ENCODE measurements around the gene KCNJ3. TPM values are rescaled to one million over a fixed set of nuclear protein-coding genes. Genes with fewer than 3 reads are reported as not detected.
"Not testable (repeated sequence)": the region's sequence is repeated elsewhere in the genome, so short reads cannot be mapped to it uniquely, and the experiment has no call there.

The KCNJ3 gene
- total RNA-seq, 2 experiments from 2014 or later = not detected

DNA sequence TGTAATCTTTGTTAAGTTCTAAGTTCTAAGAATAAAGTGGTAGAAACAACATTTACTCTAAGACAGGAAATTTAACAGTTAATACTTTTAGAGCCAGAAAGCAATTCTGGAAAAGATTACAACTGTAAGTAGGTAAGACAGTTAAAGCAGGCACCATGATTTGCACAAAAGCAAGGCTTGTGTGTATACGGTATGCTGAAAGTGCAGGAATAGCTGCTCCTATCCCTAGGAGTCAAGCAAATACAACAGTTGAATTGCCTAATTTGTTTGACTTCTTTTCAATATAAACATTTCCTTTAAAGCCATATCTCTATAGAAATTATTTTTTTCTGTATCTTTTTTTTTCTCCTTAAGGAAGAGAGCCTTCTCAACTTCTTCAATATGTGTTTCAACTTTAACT is 116.4 kb downstream of the KCNJ3 start:
- ChIA-PET POLR2A (no interaction called here), CTCF (no interaction called here)
- no peak for ATAC-seq

DNA sequence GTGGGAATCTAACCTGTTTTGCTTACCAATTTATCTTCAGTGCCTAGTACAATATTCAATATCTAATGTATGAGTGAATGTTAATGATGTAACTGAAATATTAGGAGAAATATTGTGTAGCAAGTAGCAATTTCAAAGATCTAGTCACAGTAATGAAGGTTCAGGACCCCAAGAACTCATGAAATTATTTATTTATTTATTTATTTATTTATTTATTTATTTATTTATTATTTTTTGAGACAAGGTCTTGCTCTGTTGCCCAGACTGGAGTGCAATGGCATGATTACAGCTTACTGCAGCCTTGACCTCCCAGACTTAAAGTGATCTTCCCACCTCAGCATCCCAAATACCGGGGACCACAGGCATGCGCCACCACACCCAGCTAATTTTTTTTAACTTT is 126.9 kb downstream of the KCNJ3 start:
- ATAC-seq = no peak
- H3K36me3 Mint-ChIP-seq (ENCODE audit: low read depth) = no peaks in the 10 kb centered on the region
- no peak overlapping the region for H3K4me3 Mint-ChIP-seq
- POLR2A ChIA-PET = no interaction called here
- no peaks in the 10 kb centered on the region for H3K4me1 Mint-ChIP-seq (ENCODE audit: low read depth)
- DNase-seq = no peak
- H3K27ac Mint-ChIP-seq = no peak overlapping the region
- H3K9me3 Mint-ChIP-seq (ENCODE audit: insufficient read depth) = no peaks in the 10 kb centered on the region
- CTCF ChIA-PET = no interaction called here
- no peaks in the 10 kb centered on the region for H3K27me3 Mint-ChIP-seq (ENCODE audit: low read depth)

More for the DNA sequence above, 116.4 kb downstream of the KCNJ3 start:
- Mint-ChIP-seq H3K4me3 (no peak overlapping the region), H3K27me3 (ENCODE audit: low read depth) (no peaks in the 10 kb centered on the region), H3K36me3 (ENCODE audit: low read depth) (no peaks in the 10 kb centered on the region), H3K4me1 (ENCODE audit: low read depth) (no peaks in the 10 kb centered on the region), H3K27ac (no peak overlapping the region), H3K9me3 (ENCODE audit: insufficient read depth) (no peaks in the 10 kb centered on the region)
- no peak for DNase-seq

DNA sequence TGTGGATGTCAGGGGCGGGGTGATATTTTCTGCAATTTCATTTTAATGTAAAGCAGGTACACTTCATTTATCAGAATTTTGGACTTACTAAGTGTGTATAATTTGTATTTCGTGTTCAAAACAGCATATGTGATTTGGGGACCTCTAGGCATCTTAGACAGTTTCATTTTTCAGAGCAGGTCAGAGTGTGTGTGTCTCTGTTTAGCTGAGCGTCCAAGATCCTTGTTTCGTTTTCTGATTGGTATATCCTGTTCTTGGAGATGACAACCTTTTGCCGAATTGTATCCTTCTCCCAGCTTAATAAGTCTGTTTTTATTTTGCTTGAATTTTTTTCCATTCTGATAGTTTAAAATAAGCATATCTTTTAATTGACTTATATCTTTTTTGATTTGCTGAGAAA is 128.3 kb downstream of the KCNJ3 start:
- ATAC-seq = no peak
- H3K4me1 Mint-ChIP-seq (ENCODE audit: low read depth) = no peaks in the 10 kb centered on the region
- POLR2A ChIA-PET = no interaction called here

DNA sequence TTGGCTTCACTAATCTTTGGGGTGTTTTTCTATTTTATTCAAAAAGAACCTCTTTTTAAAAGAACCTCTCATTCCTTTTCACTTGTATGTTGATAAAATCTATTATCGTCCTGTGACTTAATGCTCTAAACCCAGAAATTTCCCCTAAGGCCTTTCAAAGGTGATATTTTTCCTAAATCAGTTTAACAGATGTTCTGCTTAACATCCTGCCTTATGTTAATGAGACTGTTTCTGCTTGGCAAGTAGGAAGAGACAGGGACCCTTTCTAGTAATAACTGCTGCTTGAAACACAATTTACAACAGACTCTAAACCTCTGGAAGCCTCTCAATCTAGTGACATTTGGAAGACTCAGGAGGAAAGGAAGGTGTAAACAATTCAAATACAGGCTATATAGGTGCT is 128.8 kb downstream of the KCNJ3 start:
- ATAC-seq = no peak
- H3K9me3 Mint-ChIP-seq (ENCODE audit: insufficient read depth) = no peaks in the 10 kb centered on the region
- H3K36me3 Mint-ChIP-seq (ENCODE audit: low read depth) = no peaks in the 10 kb centered on the region
- H3K27ac Mint-ChIP-seq = no peak overlapping the region
- no peaks in the 10 kb centered on the region for H3K27me3 Mint-ChIP-seq (ENCODE audit: low read depth)
- CTCF ChIA-PET = no interaction called here
- POLR2A ChIA-PET = no interaction called here
- H3K4me3 Mint-ChIP-seq = no peak overlapping the region
- H3K4me1 Mint-ChIP-seq (ENCODE audit: low read depth) = no peaks in the 10 kb centered on the region
- no peak for DNase-seq

More for the DNA sequence above, 128.3 kb downstream of the KCNJ3 start:
- DNase-seq = no peak
- H3K9me3 Mint-ChIP-seq (ENCODE audit: insufficient read depth) = no peaks in the 10 kb centered on the region
- no peaks in the 10 kb centered on the region for H3K27me3 Mint-ChIP-seq (ENCODE audit: low read depth)
- no peak overlapping the region for H3K4me3 Mint-ChIP-seq
- CTCF ChIA-PET = no interaction called here
- H3K27ac Mint-ChIP-seq = no peak overlapping the region
- no peaks in the 10 kb centered on the region for H3K36me3 Mint-ChIP-seq (ENCODE audit: low read depth)

DNA sequence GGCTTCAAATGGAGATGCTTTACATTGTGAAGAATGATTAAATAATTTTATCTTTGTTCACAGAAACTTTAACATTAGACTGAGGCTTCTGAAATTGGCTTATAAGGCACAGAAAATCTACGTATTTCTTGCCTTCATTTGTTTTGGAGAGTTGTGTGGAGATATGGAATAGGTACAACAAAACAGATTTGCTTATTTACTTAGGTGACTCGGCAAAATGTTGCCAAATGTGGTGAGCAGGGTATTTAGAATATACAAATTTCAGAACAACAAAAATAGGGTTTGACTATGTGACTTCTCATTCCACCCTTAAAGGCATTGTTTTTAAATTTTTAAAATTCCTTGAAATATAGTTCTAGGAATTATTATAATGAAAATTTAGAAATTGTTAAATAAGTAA is 134.2 kb downstream of the KCNJ3 start:
- ChIA-PET POLR2A (no interaction called here), CTCF (no interaction called here)
- no peak overlapping the region for H3K4me3 Mint-ChIP-seq
- ATAC-seq (no peak), DNase-seq (no peak)
- H3K4me1 Mint-ChIP-seq (ENCODE audit: low read depth) = no peaks in the 10 kb centered on the region
- no peaks in the 10 kb centered on the region for H3K27me3 Mint-ChIP-seq (ENCODE audit: low read depth)
- no peak overlapping the region for H3K27ac Mint-ChIP-seq
- H3K36me3 Mint-ChIP-seq (ENCODE audit: low read depth) = no peaks in the 10 kb centered on the region
- H3K9me3 Mint-ChIP-seq (ENCODE audit: insufficient read depth) = no peaks in the 10 kb centered on the region

DNA sequence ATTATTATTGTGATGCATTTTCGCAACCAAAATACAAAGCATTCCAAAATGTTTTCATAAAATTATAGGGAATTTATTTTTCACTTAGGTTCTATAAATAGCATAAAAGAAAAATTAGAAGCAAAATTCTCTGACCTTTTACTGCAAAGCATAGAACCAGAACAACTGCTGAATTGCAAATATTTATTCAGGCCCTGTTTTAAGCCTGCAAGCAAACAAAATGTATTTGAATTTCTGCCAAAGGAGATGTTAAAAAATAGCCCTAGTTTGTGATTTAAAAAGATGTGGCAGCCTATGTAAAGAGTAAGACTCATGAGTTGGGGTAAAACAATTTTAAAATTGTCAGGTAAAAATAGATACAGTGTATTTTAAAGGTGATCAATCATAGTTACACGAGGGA is 138.1 kb downstream of the KCNJ3 start:
- no peak overlapping the region for H3K27ac Mint-ChIP-seq
- H3K36me3 Mint-ChIP-seq (ENCODE audit: low read depth) = no peaks in the 10 kb centered on the region
- no peaks in the 10 kb centered on the region for H3K27me3 Mint-ChIP-seq (ENCODE audit: low read depth)
- no peak for ATAC-seq
- no peaks in the 10 kb centered on the region for H3K4me1 Mint-ChIP-seq (ENCODE audit: low read depth)
- ChIA-PET CTCF (no interaction called here), POLR2A (no interaction called here)
- DNase-seq = no peak
- H3K4me3 Mint-ChIP-seq = no peak overlapping the region
- peaks cover 5% of the 10 kb centered on the region for H3K9me3 Mint-ChIP-seq (ENCODE audit: insufficient read depth)

DNA sequence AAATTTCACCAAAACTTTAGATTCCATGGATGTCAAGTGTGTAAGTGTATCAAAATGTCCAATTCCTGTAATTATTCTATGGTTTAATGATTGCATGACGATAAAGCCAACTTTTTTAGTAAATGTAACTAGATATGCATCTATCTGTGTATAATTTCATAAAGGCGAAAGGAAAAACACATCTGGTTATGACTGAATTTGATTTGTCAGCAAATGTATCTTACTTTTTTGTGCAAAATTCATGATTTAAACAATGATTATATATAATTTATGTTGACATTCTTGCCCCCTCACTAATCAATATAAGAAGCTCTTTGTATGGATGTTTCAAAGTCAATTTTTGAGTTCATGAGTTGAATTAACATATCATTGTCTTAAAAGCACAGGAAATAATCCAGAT is 138.5 kb downstream of the KCNJ3 start:
- ATAC-seq = no peak

DNA sequence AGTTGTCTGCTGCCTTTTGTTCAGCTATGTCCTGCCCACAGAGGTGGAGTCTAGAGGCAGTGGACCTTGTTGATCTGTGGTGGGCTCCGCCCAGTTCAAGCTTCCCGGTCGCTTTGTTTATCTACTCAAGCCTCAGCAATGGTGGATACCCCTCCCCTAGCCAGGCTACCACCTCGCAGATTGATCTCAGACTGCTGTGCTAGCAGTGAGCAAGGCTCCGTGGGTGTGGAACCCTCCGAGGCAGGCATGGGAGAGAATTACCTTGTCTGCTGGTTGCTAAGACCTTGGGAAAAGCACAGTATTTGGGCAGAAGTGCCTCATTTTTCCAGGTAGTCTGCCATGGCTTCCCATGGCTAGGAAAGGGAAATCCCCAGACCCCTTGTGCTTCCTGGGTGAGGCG is 146.0 kb downstream of the KCNJ3 start:
- H3K4me3 Mint-ChIP-seq = no peak overlapping the region
- CTCF ChIA-PET = no interaction called here
- no peaks in the 10 kb centered on the region for H3K27me3 Mint-ChIP-seq (ENCODE audit: low read depth)
- no peak overlapping the region for H3K27ac Mint-ChIP-seq
- H3K36me3 Mint-ChIP-seq (ENCODE audit: low read depth) = no peaks in the 10 kb centered on the region
- no peaks in the 10 kb centered on the region for H3K4me1 Mint-ChIP-seq (ENCODE audit: low read depth)
- peaks cover 5% of the 10 kb centered on the region for H3K9me3 Mint-ChIP-seq (ENCODE audit: insufficient read depth)
- no peak for ATAC-seq
- no peak for DNase-seq
- POLR2A ChIA-PET = no interaction called here

More for the DNA sequence above, 138.5 kb downstream of the KCNJ3 start:
- no peak for DNase-seq
- Mint-ChIP-seq H3K4me1 (ENCODE audit: low read depth) (no peaks in the 10 kb centered on the region), H3K27ac (no peak overlapping the region), H3K4me3 (no peak overlapping the region), H3K36me3 (ENCODE audit: low read depth) (no peaks in the 10 kb centered on the region), H3K9me3 (ENCODE audit: insufficient read depth) (peaks cover 5% of the 10 kb centered on the region), H3K27me3 (ENCODE audit: low read depth) (no peaks in the 10 kb centered on the region)
- ChIA-PET POLR2A (no interaction called here), CTCF (no interaction called here)

DNA sequence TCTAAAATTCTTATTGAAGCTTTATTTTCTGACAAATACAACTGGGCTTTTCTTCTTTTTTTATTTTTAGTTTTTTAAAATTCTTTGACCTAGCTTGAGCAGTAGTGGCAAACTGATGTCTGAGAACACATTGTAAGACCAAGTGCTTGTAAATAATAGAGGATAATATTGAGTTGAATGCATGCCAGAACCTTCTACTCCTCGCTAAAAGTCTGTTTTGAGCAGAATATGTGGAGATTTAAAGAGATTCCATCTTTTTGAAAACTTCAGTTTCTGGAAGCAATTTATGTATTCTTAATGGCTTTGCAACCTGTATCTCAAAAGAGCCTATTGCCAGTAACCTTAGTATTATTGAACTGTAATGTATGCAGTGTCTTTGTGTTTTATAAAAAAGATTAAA is 148.3 kb downstream of the KCNJ3 start:
- ATAC-seq (no peak), DNase-seq (no peak)
- ChIA-PET CTCF (no interaction called here), POLR2A (no interaction called here)
- no peak overlapping the region for H3K27ac Mint-ChIP-seq
- H3K9me3 Mint-ChIP-seq (ENCODE audit: insufficient read depth) = no peaks in the 10 kb centered on the region
- no peak overlapping the region for H3K4me3 Mint-ChIP-seq
- H3K36me3 Mint-ChIP-seq (ENCODE audit: low read depth) = no peaks in the 10 kb centered on the region
- no peaks in the 10 kb centered on the region for H3K27me3 Mint-ChIP-seq (ENCODE audit: low read depth)
- no peaks in the 10 kb centered on the region for H3K4me1 Mint-ChIP-seq (ENCODE audit: low read depth)

DNA sequence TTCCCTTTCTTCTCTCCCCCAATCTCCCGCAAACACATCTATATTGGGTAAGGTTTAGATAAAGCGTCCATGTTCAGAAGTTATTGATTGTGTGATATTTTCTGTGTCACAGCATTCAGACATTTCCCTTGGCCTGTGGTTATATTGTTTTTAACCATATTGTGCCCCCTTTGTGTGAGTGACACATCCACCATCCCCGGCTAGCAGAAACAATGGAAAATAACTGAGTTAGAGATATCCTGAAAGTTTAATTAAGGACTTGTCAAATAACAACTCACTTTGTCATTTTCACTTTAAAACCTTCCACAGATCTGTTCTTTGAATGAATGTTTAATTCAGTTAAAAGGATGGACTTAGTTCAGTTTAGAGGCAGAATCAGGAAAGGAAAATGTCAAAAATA is 151.0 kb downstream of the KCNJ3 start:
- Mint-ChIP-seq H3K9me3 (ENCODE audit: insufficient read depth) (no peaks in the 10 kb centered on the region), H3K36me3 (ENCODE audit: low read depth) (no peaks in the 10 kb centered on the region), H3K4me1 (ENCODE audit: low read depth) (no peaks in the 10 kb centered on the region), H3K4me3 (no peak overlapping the region), H3K27ac (no peak overlapping the region), H3K27me3 (ENCODE audit: low read depth) (no peaks in the 10 kb centered on the region)
- DNase-seq (no peak), ATAC-seq (no peak)
- CTCF ChIA-PET = no interaction called here
- POLR2A ChIA-PET = no interaction called here

DNA sequence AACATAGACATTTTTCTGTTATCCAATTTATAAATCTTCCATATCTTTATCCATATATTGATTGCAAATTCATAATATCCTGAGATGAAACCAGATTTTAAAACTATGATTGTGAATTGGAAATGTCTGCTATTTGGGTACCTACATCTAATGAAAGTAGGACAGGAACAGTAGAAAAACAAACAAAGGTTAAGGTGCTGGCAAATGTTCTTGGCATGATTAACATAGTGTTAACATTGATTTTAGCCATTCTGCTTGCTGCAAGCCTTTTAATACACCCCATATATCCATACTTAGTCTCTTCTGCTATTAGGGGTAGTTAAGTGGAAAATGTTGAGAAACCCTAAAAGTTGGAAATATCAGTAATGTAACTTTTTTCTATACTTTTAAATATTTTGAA is 152.0 kb downstream of the KCNJ3 start:
- ChIA-PET POLR2A (no interaction called here), CTCF (no interaction called here)
- Mint-ChIP-seq H3K4me3 (no peak overlapping the region), H3K27ac (no peak overlapping the region), H3K36me3 (ENCODE audit: low read depth) (no peaks in the 10 kb centered on the region), H3K4me1 (ENCODE audit: low read depth) (no peaks in the 10 kb centered on the region), H3K27me3 (ENCODE audit: low read depth) (no peaks in the 10 kb centered on the region), H3K9me3 (ENCODE audit: insufficient read depth) (no peaks in the 10 kb centered on the region)
- no peak for DNase-seq
- ATAC-seq = no peak

DNA sequence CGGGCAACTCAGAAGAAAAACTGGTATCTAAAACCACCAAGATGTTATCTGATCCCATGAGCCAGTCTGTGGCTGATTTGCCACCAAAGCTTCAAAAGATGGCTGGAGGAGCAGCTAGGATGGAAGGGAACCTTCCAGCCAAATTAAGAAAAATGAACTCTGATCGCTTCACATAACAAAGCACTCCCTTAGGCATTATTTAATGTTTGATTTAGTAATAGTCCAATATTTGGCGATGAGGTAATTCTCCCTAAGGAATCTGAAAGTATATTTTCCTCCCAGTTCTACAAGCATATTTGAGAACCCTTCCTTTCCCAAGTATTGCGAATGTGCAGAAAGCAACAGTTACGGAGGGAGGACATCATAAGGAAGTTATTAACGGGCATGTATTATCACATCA is 156.6 kb downstream of the KCNJ3 start:
- ChIA-PET POLR2A (no interaction called here), CTCF (no interaction called here)
- peaks cover 4% of the 10 kb centered on the region for H3K9me3 Mint-ChIP-seq (ENCODE audit: insufficient read depth)
- no peak for ATAC-seq
- H3K4me1 Mint-ChIP-seq (ENCODE audit: low read depth) = no peaks in the 10 kb centered on the region
- H3K27ac Mint-ChIP-seq = no peak overlapping the region
- H3K4me3 Mint-ChIP-seq = no peak overlapping the region
- no peak for DNase-seq
- no peaks in the 10 kb centered on the region for H3K36me3 Mint-ChIP-seq (ENCODE audit: low read depth)
- no peaks in the 10 kb centered on the region for H3K27me3 Mint-ChIP-seq (ENCODE audit: low read depth)

DNA sequence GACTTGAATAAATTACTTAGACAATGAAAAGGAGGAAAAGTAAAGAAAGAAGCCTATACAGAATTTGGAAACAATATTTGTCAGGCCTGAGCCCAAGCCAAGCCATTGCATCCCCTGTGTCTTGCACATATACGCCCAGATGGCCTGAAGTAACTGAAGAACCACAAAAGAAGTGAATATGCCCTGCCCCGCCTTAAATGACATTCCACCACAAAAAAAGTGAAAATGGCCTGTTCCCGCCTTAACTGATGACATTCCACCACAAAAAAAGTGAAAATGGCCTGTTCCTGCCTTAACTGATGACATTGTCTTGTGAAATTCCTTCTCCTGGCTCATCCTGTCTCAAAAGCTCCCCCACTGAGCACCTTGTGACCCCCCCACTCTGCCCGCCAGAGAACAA is 168.7 kb downstream of the KCNJ3 start:
- H3K4me1 Mint-ChIP-seq (ENCODE audit: low read depth); H3K27me3 Mint-ChIP-seq (ENCODE audit: low read depth); CTCF ChIA-PET; H3K36me3 Mint-ChIP-seq (ENCODE audit: low read depth); ATAC-seq; DNase-seq; H3K9me3 Mint-ChIP-seq (ENCODE audit: insufficient read depth); H3K4me3 Mint-ChIP-seq; POLR2A ChIA-PET; H3K27ac Mint-ChIP-seq: not testable (repeated sequence)

DNA sequence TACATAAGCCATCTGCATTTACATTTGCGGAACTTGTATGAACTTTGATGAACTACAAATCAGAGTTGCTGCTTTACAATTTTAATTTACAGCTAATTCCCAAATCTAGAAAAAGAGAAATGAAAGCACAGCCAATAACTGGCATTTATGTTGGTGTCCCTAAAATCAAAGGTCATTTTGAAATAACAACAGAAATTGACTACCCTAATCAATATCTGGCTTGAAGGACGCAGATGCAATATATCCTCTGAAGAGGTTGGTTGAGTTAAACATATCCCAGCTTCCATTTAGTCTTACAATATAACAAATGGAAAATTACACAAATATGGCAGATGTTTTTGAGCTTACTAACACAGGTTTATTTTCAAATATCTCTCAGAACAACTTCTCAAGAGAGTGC is 177.5 kb downstream of the KCNJ3 start:
- ChIA-PET POLR2A (no interaction called here), CTCF (no interaction called here)
- Mint-ChIP-seq H3K36me3 (ENCODE audit: low read depth) (no peaks in the 10 kb centered on the region), H3K4me3 (no peak overlapping the region), H3K27me3 (ENCODE audit: low read depth) (no peaks in the 10 kb centered on the region), H3K27ac (no peak overlapping the region), H3K4me1 (ENCODE audit: low read depth) (no peaks in the 10 kb centered on the region), H3K9me3 (ENCODE audit: insufficient read depth) (no peaks in the 10 kb centered on the region)
- no peak for DNase-seq
- no peak for ATAC-seq
